Large intestine (tissue), 3 donors: ENCODE results near the gene SLC30A9. TPM values are rescaled to one million over a fixed set of nuclear protein-coding genes. Genes with fewer than 3 reads are reported as not detected.

Experiments
- DNase-seq, 2 donors: peaks; one replicate each; pipeline versions ENCODE4 v3.0.0 to v3.0.0-alpha.2; 2013
- H3K27ac ChIP-seq: one replicate; pipeline ENCODE4 v1.5.1; 2013; ENCODE audit warnings: low read length
- H3K27me3 ChIP-seq: 2 replicates; pipeline ENCODE4 v1.6.1; 2013; ENCODE audit warnings: low read length; ENCODE audit not compliant: control insufficient read depth, insufficient read depth
- H3K36me3 ChIP-seq: 2 replicates; pipeline ENCODE4 v1.6.1; 2013; ENCODE audit warnings: low read length; ENCODE audit not compliant: control insufficient read depth, insufficient read depth
- H3K4me1 ChIP-seq: one replicate; pipeline ENCODE4 v1.6.1; 2013; ENCODE audit warnings: low read length; ENCODE audit not compliant: control insufficient read depth, insufficient read depth
- H3K4me3 ChIP-seq: one replicate; pipeline ENCODE4 v1.5.1; 2013; ENCODE audit warnings: low read length
- H3K9me3 ChIP-seq: one replicate; pipeline ENCODE4 v1.6.1; 2013; ENCODE audit warnings: mild to moderate bottlenecking, low read depth, low read length, moderate library complexity; ENCODE audit not compliant: control insufficient read depth
- WGBS: methylation state at CpG from one replicate; pipeline ENCODE4 v1.1.5; 2013; ENCODE audit warnings: low lambda C conversion rate; ENCODE audit not compliant: insufficient coverage; 5-methylcytosine and 5-hydroxymethylcytosine counted together
- polyA plus RNA-seq: library from polyadenylated mRNA; unstranded; fragments of 120-200 nt; gene quantifications from one replicate; pipeline ENCODE4 v1.2.1, GENCODE V29; 2013

SLC30A9 gene
- polyA plus RNA-seq, 1 donor: 60.8 TPM

DNA sequence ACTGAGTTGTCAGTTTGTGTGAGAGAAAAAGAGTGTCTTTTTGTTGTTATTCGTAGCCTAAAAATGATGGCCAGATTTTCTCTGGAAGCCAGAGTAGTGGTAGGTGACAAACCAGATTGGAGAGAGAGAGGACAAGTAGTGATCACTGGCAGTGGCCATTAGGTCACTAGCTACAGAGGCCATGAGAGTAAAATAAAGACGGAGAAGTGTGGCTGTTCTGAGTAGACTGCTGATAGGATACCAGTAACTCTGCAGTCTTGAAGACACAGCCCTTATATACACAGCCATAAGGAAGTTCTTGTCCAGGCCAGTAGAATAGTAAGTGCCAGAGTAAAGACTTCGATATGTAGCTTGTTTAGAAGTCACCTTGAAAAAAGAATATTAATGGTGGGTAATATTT is 7.7 kb downstream of the SLC30A9 start:
- WGBS: 100% methylated on average over 1 of the region's 3 CpGs
- Histone ChIP-seq H3K27me3 (no peaks in the 10 kb centered on the region), H3K27ac (no peak overlapping the region), H3K4me1 (no peaks in the 10 kb centered on the region), H3K4me3 (no peak overlapping the region), H3K9me3 (no peaks in the 10 kb centered on the region), H3K36me3 (peaks cover 4% of the 10 kb centered on the region)
- DNase-seq: no peak

DNA sequence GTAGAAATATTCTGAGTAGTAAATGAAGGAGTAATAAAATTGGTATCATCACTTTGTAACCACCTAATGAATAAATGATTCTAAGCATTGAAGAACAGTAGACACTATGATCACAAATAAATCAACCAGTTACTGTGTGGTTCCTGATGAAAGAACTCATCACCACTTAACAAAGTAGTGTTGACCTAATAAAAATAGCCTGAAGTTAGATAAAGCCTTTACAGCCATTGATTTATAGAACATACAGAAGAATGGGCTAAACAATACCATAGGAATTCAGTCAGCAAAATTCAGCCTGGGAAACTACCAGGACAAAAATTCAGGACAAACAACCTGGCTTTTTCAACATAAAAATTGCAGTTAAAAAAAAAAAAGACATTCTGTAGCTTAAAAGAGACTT is 9.0 kb downstream of the SLC30A9 start:
- no peak overlapping the region for H3K27ac ChIP-seq
- no peak overlapping the region for H3K4me3 ChIP-seq
- H3K4me1 ChIP-seq: no peaks in the 10 kb centered on the region

DNA sequence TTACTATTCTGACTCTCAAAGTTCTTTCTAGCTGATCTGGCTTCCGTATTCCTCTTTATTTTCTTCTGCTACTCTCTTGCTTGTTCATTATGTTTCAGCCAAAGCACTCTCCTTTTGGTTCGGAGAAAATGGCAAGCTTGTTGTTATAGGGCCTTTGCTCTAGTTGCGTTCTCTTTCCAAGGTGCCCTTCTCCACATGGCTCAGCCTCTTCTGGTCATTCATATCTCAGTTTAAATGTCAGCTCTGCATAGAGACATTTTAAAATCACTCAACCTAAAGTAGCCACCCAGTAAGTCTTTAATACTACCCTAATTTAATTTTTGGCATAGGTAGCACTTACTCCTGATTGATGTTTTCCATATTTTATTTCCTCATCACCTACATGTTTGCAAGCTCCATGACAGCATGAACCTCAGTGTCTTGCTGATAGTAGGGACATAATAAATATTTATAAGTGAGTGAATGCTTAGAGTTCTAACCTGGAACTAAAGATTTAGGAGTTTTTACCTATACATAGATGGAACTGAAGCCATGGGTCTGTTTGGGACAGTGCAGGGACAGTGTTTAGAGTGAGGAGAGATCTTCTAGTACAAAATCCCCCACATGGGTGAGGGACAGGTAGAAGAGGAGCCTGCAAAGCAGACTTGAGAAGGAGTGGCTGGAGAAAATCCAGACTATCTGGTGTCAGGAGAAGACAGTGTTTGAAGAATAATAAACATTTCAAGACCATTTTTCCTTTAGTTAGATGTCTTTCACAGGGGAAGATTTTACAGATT is 17.9 kb downstream of the SLC30A9 start:
- H3K9me3 ChIP-seq: no peaks in the 10 kb centered on the region
- H3K4me3 ChIP-seq: no peak overlapping the region
- no peaks in the 10 kb centered on the region for H3K27me3 ChIP-seq
- no peak for DNase-seq
- 80% methylated on average over 1 of the region's 3 CpGs for WGBS
- no peaks in the 10 kb centered on the region for H3K4me1 ChIP-seq
- no peak overlapping the region for H3K27ac ChIP-seq
- H3K36me3 ChIP-seq: peaks cover 19% of the 10 kb centered on the region

More for the DNA sequence above, 9.0 kb downstream of the SLC30A9 start:
- DNase-seq: no peak
- H3K9me3 ChIP-seq: no peaks in the 10 kb centered on the region
- H3K27me3 ChIP-seq: no peaks in the 10 kb centered on the region
- peaks cover 4% of the 10 kb centered on the region for H3K36me3 ChIP-seq

DNA sequence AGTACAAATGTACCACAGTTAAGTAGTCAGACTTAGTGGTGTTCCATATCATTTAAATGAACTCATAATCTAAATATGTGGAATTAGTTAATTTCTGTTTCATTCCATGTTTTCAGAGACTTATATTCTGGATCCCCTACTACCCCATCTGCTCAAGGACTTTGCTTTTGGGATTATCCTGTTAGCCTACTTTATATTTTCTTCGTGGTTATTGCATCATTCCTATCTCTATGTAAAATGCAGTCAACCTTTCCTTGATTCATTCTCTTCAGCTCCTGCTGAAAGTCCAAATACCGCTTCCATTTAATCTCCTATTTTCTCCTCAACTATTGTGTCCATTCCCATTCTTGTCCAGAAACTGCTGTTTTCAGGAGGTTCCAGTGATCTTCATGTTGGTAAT is 25.1 kb downstream of the SLC30A9 start:
- H3K4me3 ChIP-seq: no peak overlapping the region
- peaks cover 7% of the 10 kb centered on the region for H3K36me3 ChIP-seq
- 85% methylated on average over 2 of the region's 2 CpGs for WGBS
- H3K27ac ChIP-seq: no peak overlapping the region
- no peaks in the 10 kb centered on the region for H3K27me3 ChIP-seq
- no peak for DNase-seq
- H3K9me3 ChIP-seq: no peaks in the 10 kb centered on the region
- no peaks in the 10 kb centered on the region for H3K4me1 ChIP-seq

DNA sequence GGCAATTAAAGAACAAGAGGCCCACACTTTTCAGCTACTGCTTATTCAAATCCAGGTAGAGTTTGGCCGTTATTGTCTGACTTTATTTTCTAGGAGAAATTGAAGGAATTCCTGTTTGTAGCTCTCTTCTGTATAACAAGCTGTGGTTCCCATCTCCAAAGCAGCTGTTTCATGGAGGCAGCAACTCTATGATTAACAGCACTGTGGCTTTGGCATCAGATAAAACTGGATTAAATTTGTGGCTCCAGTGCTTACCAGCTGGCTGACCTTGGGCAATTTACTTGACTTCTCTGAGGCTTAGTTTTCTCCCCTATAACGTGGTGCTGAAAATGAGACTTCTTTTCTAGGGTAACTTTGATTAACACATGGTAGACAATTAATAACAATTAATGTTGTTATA is 28.1 kb downstream of the SLC30A9 start:
- WGBS: no CpG with 5 or more reads among the region's 2 CpGs
- no peak for DNase-seq
- H3K9me3 ChIP-seq: no peaks in the 10 kb centered on the region
- H3K27me3 ChIP-seq: no peaks in the 10 kb centered on the region
- H3K4me1 ChIP-seq: no peaks in the 10 kb centered on the region
- peaks cover 13% of the 10 kb centered on the region for H3K36me3 ChIP-seq
- H3K27ac ChIP-seq: no peak overlapping the region
- H3K4me3 ChIP-seq: no peak overlapping the region

DNA sequence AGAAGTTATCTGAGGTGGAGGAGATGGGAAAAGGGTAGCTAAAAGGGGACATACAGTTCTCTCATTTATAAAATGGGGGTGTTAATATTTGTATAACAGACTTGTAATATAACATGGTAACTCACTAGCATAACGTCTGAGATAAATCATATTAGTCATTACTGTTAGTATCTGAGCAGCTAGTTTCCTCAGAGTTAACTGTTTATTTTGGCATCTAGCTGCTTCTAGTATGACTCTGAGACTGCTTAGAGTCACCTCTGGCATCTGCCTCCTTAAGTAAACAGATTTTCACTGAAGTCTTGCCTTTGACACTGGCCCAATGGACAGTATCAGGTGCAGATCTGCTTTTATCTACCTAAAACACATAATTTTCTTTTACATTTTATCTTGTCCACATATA is 58.1 kb downstream of the SLC30A9 start:
- H3K9me3 ChIP-seq: no peaks in the 10 kb centered on the region
- H3K4me3 ChIP-seq: no peak overlapping the region
- no CpG with 5 or more reads among the region's 1 CpG for WGBS
- no peaks in the 10 kb centered on the region for H3K4me1 ChIP-seq
- H3K27ac ChIP-seq: no peak overlapping the region
- H3K36me3 ChIP-seq: peaks cover 19% of the 10 kb centered on the region
- DNase-seq: no peak
- no peaks in the 10 kb centered on the region for H3K27me3 ChIP-seq

DNA sequence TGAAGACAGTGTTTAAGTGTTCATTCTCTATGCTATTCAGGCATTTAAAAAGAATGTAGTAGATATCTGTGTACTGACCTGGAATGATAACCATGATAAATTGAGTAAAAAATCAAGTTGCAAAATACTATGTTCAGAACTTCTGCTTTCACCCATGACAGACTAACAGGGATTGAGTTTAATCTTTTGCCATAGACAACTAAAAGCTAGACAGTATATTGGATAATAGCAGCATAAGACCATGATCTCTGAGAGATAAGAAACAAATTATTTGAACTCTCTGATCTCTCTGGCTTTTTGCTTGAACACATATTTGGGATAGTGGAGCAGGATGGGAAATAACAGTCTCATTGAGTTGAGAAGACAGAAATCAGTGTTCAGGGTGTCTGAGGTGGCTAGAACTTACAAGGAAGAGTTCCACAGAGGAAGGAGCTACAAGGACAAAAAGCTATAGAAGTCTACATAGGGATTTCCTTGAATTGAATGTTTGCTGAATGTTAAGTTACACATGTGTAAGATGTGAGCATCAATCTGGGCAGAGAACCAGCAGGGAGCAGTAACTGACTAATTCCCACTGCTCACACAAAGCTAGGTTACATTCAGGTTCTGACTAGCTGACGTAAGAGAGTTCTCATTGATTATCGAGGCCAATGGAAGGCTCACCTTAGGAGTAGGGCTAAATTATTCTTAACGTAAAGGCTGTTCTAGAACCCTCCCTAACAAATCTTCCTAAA is 60.4 kb downstream of the SLC30A9 start:
- WGBS: 100% methylated on average over 1 of the region's 3 CpGs

DNA sequence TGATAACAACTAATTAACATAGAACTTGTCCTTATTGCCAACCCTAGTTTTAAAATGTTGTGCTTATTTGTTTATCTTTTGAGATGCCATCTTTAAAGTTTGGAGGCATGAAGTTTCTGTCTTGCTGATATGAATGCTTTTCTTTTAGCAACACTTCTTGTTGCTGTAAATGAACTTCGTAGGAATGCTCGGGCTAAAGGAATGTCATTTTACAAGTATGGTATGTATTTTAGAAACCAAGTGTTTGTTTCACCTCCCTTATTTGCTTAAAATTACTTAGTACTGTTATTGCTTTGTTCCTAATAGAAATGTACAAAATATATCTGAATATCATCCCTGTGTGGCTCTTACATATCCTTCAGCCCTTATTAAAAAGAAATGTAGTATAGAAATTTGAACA is 76.1 kb downstream of the SLC30A9 start:
- H3K9me3 ChIP-seq: no peaks in the 10 kb centered on the region
- H3K27ac ChIP-seq: no peak overlapping the region
- no peak for DNase-seq
- WGBS: no CpG with 5 or more reads among the region's 2 CpGs
- no peak overlapping the region for H3K4me3 ChIP-seq
- peaks cover 31% of the 10 kb centered on the region for H3K36me3 ChIP-seq
- no peaks in the 10 kb centered on the region for H3K4me1 ChIP-seq
- no peaks in the 10 kb centered on the region for H3K27me3 ChIP-seq

More for the DNA sequence above, 60.4 kb downstream of the SLC30A9 start:
- H3K4me3 ChIP-seq: no peak overlapping the region
- no peak for DNase-seq
- peaks cover 24% of the 10 kb centered on the region for H3K36me3 ChIP-seq
- no peak overlapping the region for H3K27ac ChIP-seq
- no peaks in the 10 kb centered on the region for H3K4me1 ChIP-seq
- H3K9me3 ChIP-seq: no peaks in the 10 kb centered on the region
- H3K27me3 ChIP-seq: no peaks in the 10 kb centered on the region

DNA sequence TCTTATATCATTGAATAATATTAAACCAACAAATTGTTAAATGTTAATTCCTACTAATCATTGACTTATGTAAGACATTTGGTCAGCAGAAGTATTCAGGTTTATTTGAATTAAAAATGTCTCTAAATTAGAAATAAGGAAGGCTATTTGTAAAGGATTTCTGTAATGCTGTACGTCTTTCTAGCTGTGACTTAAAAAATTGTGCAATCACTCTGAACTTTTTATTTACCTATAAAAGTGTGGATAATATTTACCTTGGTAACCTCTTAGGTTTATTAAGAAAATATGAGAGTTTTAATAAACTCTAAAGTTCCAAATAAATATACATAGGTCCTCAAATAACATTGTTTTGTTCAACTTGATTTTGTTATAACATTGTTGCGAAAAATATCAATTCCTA is 76.9 kb downstream of the SLC30A9 start:
- H3K9me3 ChIP-seq: no peaks in the 10 kb centered on the region
- WGBS: no CpG with 5 or more reads among the region's 2 CpGs
- no peak overlapping the region for H3K4me3 ChIP-seq
- no peak overlapping the region for H3K27ac ChIP-seq
- H3K4me1 ChIP-seq: no peaks in the 10 kb centered on the region
- no peaks in the 10 kb centered on the region for H3K27me3 ChIP-seq
- peaks cover 31% of the 10 kb centered on the region for H3K36me3 ChIP-seq
- no peak for DNase-seq

DNA sequence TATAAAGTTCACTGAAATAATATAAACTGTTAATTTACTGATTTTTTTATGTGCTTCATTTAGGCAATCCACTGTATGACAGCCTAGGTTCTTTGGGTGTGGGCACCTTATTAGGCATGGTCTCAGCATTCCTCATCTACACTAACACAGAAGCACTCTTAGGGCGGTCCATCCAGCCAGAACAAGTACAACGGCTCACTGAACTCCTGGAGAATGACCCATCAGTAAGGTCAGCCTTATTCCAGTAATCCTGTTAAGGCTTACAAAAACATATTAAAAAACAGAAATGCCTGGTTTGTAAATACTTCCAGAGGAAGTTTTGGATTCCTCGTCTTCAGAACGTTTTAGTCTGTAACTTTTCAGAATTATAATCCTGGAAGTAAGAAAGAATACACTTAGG is 80.1 kb downstream of the SLC30A9 start:
- H3K9me3 ChIP-seq: no peaks in the 10 kb centered on the region
- H3K27ac ChIP-seq: no peak overlapping the region
- no peaks in the 10 kb centered on the region for H3K4me1 ChIP-seq
- DNase-seq: no peak
- 100% methylated on average over 1 of the region's 4 CpGs for WGBS
- peaks cover 28% of the 10 kb centered on the region for H3K36me3 ChIP-seq
- H3K4me3 ChIP-seq: no peak overlapping the region
- no peaks in the 10 kb centered on the region for H3K27me3 ChIP-seq
